CD4-positive, alpha-beta T cell treated with Interleukin-1 beta for 1 hour (primary cell): ENCODE data around the gene MATCAP1.

ENCODE experiments used
- DNase-seq, 2 donors: peaks; one replicate each; pipeline ENCODE4 v3.0.0-alpha.2; 2020 to 2022

The MATCAP1 gene

GRCh38 chr16:67207249-67208091 lies 23.7 kb upstream of the MATCAP1 start:
- DNase-seq, result no peak

DNA sequence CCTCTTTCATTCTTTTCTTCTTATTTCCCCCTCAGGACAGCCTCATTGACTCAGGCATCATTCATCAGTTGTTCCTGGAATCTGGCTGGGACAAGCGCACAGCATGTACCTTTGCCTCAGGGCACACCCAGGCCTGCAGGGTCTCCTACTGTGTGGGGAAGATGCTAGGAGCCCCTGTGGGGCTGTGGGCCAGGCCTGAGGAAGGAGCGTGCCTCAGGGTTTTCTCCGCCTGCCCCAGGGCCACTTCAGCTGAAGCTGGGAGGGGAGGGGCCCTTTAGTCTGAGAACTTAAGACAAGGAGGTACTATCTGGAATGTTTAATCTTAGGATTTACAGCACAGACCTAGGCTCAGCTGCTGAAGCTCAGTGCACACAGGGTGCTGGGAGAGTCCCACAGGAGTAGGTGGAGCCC lies 23.1 kb upstream of the MATCAP1 start:
- no peak for DNase-seq

- DNase-seq, result no peak
Observed at GRCh38 chr16:67206129-67206837, 22.5 kb upstream of the MATCAP1 start.

GRCh38 chr16:67204076-67204475 lies 20.3 kb upstream of the MATCAP1 start:
- no peak for DNase-seq

DNA sequence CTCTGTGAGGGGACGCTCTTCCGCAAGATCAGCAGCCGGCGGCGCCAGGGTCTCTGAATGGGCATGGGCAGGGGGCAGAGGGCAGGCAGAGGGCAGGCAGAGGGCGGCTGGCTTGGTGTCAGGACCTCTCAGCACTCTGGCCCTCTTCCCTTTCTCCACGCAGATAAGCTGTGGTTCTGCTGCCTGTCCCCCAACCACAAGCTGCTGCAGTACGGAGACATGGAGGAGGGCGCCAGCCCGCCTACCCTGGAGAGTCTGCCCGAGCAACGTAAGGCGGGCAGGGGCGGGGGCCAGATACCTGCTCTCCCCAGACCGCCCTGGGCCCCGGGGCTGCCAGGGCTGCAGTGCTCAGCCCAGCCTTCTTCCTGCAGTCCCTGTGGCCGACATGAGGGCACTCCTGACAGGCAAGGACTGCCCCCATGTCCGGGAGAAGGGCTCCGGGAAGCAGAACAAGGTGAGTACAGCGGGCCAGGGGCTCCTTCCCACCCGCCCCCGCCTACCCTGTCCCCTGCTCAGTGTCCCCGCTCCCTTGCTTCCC lies 19.3 kb upstream of the MATCAP1 start:
- no peak for DNase-seq

DNA sequence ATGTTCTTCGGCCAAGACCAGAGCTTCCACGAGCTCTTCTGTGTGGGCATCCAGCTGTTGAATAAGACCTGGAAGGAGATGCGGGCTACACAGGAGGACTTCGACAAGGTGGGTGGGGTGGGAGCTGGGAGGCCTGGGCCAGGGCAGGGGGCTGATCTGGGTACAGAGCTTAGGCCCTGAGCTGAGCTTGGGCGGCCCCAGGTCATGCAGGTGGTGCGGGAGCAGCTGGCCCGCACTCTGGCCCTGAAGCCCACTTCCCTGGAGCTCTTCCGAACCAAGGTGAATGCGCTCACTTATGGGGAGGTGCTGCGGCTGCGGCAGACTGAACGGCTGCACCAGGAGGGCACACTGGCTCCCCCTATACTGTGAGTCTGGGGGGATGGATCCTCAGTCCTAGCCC lies 18.7 kb upstream of the MATCAP1 start:
- no peak for DNase-seq

GRCh38 chr16:67201411-67202345 lies 17.9 kb upstream of the MATCAP1 start:
- no peak for DNase-seq

GRCh38 chr16:67200491-67200890 lies 16.7 kb upstream of the MATCAP1 start:
- DNase-seq, result no peak

- no peak for DNase-seq
Observed at GRCh38 chr16:67199808-67200198, 16.0 kb upstream of the MATCAP1 start.

DNA sequence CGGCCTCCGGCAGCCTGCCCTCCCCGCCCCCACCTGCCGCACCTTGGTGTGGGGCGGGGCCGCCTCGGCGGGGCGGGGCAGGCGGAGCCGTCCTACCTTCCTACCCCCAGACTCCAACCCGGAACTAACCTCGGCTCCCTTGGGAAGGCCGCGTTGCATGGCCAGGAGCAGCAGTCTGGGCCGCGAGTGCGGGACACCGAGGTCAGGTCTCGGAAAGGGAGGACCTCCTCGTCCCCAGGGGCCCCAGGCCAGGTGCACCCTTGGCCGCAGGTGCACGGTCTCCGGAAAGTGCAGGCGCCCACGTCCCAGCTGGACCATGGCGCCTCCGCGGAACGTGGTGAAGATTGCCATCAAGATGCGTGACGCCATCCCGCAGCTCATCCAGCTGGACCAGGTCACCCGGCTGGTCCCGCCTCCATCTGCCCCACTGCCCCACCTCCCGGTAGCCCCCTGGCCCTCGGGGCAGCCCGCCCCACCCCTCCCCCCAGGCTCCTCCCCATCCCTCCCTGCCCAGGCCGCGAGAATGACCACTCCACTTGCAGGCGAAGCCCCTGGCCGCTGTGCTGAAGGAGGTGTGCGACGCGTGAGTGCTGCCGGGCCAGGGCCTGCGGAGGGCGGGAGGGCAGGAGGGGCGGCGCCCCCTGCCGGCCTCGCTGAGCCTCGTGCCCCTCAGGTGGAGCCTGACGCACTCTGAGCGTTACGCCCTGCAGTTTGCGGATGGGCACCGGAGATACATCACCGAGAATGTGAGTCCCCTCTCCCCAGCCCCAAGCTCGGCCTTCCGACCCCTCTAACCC lies 15.4 kb upstream of the MATCAP1 start, which contains the start of gene ELMO3:
ELMO3 (plus strand) TSS at position 121 of the 797 bp plus-strand sequence; CDS start at position 317, 196 bp downstream.
- no peak for DNase-seq

- peak; percentile 36 to 37 for DNase-seq
Observed at GRCh38 chr16:67198238-67198734, 14.5 kb upstream of the MATCAP1 start.

GRCh38 chr16:67197704-67198103 lies 13.9 kb upstream of the MATCAP1 start:
- DNase-seq, result no peak

GRCh38 chr16:67196881-67197280 lies 13.1 kb upstream of the MATCAP1 start:
- no peak for DNase-seq

- DNase-seq, result no peak
Observed at GRCh38 chr16:67195676-67196075, 11.9 kb upstream of the MATCAP1 start.

- DNase-seq, result no peak
Observed at GRCh38 chr16:67194260-67194659, 10.5 kb upstream of the MATCAP1 start.

DNA sequence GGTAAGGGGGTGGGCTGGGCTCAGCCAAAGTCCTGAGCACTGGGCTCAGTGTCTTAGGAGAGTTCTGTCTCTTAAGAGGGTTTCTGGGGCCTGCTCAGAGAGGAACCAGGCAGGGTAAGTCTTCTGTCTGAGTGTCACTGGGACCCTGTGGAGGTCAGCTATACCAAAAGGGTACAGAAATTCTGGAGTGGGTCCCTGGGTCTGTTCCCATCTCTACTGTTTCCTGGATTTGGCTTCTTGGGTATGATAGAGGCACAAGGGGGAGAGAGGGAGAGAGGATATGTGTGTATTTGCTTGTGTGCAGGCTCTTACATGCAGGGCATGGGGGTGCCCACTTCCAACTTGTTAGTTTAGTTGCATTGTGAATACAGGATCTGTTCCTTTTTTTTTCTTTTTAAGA lies 9.8 kb upstream of the MATCAP1 start:
- no peak for DNase-seq

- no peak for DNase-seq
Observed at GRCh38 chr16:67192781-67193361, 9.1 kb upstream of the MATCAP1 start.

DNA sequence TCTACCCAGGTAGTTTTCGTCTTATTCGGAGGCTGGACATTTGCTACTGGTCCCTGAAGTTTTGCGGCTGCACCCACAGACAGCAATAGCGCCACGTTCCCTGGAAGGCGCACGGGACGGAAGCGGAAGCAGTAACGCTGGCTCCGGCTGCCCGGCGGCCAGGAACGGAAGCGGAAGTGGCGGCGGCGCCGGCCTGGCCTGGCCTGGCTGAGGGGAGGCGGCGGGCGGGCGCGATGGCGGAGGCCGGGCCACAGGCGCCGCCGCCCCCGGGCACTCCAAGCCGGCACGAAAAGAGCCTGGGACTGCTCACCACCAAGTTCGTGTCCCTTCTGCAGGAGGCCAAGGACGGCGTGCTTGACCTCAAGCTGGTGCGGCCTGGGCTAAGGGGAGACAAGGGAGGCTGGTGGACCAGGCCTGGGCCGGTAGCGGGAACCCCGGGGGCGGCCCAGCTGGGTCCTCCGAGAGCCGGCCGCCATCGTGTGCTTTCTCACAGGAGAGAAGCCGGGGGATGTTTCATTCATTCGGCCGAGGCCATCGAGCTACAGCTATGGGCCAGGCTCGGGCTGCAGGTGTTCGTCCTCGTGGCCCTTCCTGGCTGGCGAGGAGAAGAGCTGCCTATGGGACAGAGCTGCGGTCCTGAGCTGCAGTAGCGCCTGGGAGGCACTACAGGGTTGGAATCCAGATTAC lies 8.4 kb upstream of the MATCAP1 start, which contains the start of gene E2F4:
E2F4 (plus strand) TSS at position 161 of the 687 bp plus-strand sequence; CDS start at position 234, 73 bp downstream.
- DNase-seq, result peak; percentile 87 to 88

DNA sequence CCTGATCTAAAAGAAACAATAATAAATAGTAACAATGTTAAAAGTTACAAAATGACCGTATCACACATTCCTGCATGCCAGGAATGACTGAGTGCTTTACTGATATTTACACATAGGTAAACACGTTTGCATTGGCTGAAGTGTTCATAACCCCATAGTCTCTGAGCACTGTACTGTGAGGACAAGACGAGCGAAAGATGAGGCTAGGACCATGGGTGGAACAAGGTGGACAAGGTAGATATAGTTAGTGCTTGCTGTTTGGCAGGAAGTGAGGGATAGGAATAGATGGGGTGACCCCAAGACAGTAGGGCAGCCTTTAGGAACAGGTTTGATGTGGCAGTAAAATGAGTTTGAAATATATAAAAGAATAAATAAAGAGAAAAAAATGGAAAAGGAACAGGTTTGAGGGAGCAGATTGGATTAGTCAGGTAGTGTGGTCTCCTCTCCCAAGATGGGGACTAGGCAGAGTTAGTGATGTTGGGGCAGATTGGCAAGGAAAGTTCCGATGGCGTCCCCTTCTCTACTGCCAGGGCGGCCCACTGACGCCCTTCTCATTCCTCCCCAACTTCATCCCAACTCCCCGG lies 7.7 kb upstream of the MATCAP1 start:
- no peak for DNase-seq
